Body of pancreas (tissue), 4 donors: ENCODE results near the gene DENND1A. TPM values are rescaled to one million over a fixed set of nuclear protein-coding genes. Genes with fewer than 3 reads are reported as not detected.

Source experiments
- ATAC-seq: fragments of 150-250 bp; one replicate; pipeline ENCODE4 v1.9.1; 2016
- DNase-seq, 4 donors: peaks; one replicate each; pipeline ENCODE4 v3.0.0-alpha.2; 2019
- H3K27ac ChIP-seq, 4 donors: fragments of 200-600 bp; sonication (generic); 1 replicate in 3 of 4; 2 replicates in 1 of 4; pipeline versions ENCODE4 v1.5.1 to v1.6.1; 2016 to 2019; ENCODE audit warnings: mild to moderate bottlenecking in 1 of 4, mixed read lengths in 1 of 4, moderate library complexity in 1 of 4
- H3K27me3 ChIP-seq, 2 donors: fragments of 200-600 bp; sonication (generic); one replicate each; pipeline ENCODE4 v1.6.0; 2016; ENCODE audit warnings: mild to moderate bottlenecking in 1 of 2
- H3K36me3 ChIP-seq, 2 donors: fragments of 200-600 bp; sonication (generic); replicated peaks in 1 of 2; 2 replicates each; pipeline ENCODE4 v1.5.1; 2016; ENCODE audit warnings: low read depth in 2 of 2; ENCODE audit not compliant: insufficient read depth in 1 of 2
- H3K4me1 ChIP-seq: fragments of 200-600 bp; sonication (generic); one replicate; pipeline ENCODE4 v1.6.0; 2016
- H3K4me3 ChIP-seq, 2 donors: fragments of 200-600 bp; sonication (generic); 1 replicate in 1 of 2; 2 replicates in 1 of 2; pipeline ENCODE4 v1.5.1; 2016 to 2019
- H3K9me3 ChIP-seq, 3 donors: fragments of 200-600 bp; sonication (generic); 1 replicate in 2 of 3; 2 replicates in 1 of 3; pipeline ENCODE4 v1.5.1; 2016
- POLR2A ChIP-seq, 3 donors: fragments of 450-650 bp; IDR thresholded peaks; one replicate each; pipeline ENCODE4 v1.6.1; 2016; ENCODE audit warnings: antibody characterized with exemption in 3 of 3, mild to moderate bottlenecking in 2 of 3
- WGBS, 2 donors: methylation state at CpG; one replicate each; pipeline ENCODE4 v1.1.5; 2017; 5-methylcytosine and 5-hydroxymethylcytosine counted together
- intact Hi-C: fragments of 100-400 bp; cut with DNase I; formaldehyde crosslinking; loops from one replicate; pipeline ENCODE4 v1.15.1; 2023
- total RNA-seq, 2 donors: library from RNA; depleted of rRNA; stranded (reverse); fragments of >200 nt; gene quantifications; one replicate each; pipeline ENCODE4 v1.1.0, GENCODE V29; 2016
- TF ChIP-seq, protein P1 (sequence below), 7 experiments: fragments of 450-650 bp in 4 of 7; fragments of 200-600 bp in 3 of 7; sonication (generic) in 3 of 7; IDR thresholded peaks; one replicate each; pipeline ENCODE4 v1.5.1; 2016 to 2019; ENCODE audit warnings: antibody characterized with exemption in 7 of 7

The DENND1A gene
- total RNA-seq, 2 donors from 2014 or later, result 7.6 to 8.6 TPM

DNA sequence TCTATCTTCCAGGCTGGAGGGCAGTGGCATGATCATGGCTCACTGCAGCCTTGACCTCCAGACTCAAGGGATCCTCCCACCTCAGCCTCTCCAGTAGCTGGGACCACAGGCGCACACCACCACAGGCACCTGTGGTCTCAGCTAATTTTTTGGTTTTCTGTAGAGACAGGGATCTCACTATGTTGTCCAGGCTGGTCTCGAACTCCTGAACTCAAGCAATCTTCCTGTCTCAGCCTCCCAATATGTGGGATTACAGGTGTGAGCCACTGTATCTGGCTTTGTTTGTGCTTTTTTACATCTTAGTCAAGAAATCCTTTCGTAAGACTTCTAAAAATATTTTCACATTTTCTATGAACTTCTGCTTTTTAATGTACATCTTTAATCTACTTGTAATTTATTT is 116.9 kb downstream of the DENND1A start:
- H3K36me3 ChIP-seq, result no peaks in the 10 kb centered on the region
- DNase-seq (no peak), ATAC-seq (no peak)
- H3K4me1 ChIP-seq, result no peaks in the 10 kb centered on the region
- no peak overlapping the region for H3K27ac ChIP-seq
- H3K27me3 ChIP-seq, result no peaks in the 10 kb centered on the region
- TF ChIP-seq POLR2A (IDR thresholded peaks at IDR 0.05), result no peak
- TF ChIP-seq, protein P1, sequence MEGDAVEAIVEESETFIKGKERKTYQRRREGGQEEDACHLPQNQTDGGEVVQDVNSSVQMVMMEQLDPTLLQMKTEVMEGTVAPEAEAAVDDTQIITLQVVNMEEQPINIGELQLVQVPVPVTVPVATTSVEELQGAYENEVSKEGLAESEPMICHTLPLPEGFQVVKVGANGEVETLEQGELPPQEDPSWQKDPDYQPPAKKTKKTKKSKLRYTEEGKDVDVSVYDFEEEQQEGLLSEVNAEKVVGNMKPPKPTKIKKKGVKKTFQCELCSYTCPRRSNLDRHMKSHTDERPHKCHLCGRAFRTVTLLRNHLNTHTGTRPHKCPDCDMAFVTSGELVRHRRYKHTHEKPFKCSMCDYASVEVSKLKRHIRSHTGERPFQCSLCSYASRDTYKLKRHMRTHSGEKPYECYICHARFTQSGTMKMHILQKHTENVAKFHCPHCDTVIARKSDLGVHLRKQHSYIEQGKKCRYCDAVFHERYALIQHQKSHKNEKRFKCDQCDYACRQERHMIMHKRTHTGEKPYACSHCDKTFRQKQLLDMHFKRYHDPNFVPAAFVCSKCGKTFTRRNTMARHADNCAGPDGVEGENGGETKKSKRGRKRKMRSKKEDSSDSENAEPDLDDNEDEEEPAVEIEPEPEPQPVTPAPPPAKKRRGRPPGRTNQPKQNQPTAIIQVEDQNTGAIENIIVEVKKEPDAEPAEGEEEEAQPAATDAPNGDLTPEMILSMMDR (IDR thresholded peaks at IDR 0.05), result no peak
- intact Hi-C loops, result no loop called here
- no peaks in the 10 kb centered on the region for H3K9me3 ChIP-seq
- H3K4me3 ChIP-seq, result no peak overlapping the region
- 94 to 95% methylated on average over 3 of the region's 3 CpGs for WGBS, 2 donors

DNA sequence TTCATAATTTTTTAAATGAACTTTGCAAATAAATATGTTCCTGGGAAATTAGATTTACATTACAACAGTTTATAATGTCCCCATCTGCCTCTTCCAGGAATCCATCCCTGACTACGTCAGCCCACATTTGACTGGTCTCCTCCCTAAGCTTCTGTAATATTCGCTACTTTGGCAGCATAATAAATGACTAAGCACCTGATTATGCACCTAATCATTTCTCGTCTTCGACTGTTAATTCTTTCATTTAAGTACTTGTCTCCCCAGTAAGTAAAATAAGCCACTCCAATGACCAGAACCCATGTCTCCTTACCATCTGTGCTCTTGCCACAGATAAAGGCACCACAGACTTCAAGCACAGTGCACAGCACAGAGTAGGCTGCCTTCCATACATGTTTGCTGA is 122.7 kb downstream of the DENND1A start:
- no peak for ATAC-seq
- WGBS, 2 donors, result 96% methylated on average over 4 of the region's 4 CpGs
- no peak for DNase-seq
- no peaks in the 10 kb centered on the region for H3K9me3 ChIP-seq
- H3K4me1 ChIP-seq, result no peaks in the 10 kb centered on the region
- no peaks in the 10 kb centered on the region for H3K36me3 ChIP-seq
- H3K27ac ChIP-seq, result no peak overlapping the region
- no peaks in the 10 kb centered on the region for H3K27me3 ChIP-seq
- intact Hi-C loops, result no loop called here
- no peak overlapping the region for H3K4me3 ChIP-seq
- TF ChIP-seq POLR2A (IDR thresholded peaks at IDR 0.05), result no peak
- TF ChIP-seq, protein P1 (IDR thresholded peaks at IDR 0.05), result no peak

DNA sequence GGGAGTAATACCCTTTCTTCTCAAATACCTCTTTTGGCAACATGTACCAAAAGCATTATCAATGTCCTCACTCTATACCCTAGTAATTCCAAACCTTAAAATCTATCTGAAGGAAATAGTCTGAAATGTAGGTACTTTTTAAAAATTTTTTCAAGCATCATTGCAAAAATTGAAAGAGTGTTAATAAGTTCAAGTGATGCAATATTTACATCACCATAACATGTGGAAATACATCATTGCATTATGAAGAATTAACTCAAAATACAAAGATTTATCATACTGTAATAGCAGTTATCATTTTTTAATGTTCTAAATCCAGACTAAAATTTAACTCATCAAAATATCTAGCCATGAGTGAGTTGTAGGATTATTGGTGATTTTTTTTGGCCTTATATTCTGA is 123.1 kb downstream of the DENND1A start:
- no peaks in the 10 kb centered on the region for H3K36me3 ChIP-seq
- ATAC-seq (no peak), DNase-seq (no peak)
- H3K4me3 ChIP-seq, result no peak overlapping the region
- H3K4me1 ChIP-seq, result no peaks in the 10 kb centered on the region
- H3K9me3 ChIP-seq, result no peaks in the 10 kb centered on the region
- no peak overlapping the region for H3K27ac ChIP-seq
- intact Hi-C loops, result no loop called here
- H3K27me3 ChIP-seq, result no peaks in the 10 kb centered on the region
- no peak for TF ChIP-seq POLR2A (IDR thresholded peaks at IDR 0.05)

DNA sequence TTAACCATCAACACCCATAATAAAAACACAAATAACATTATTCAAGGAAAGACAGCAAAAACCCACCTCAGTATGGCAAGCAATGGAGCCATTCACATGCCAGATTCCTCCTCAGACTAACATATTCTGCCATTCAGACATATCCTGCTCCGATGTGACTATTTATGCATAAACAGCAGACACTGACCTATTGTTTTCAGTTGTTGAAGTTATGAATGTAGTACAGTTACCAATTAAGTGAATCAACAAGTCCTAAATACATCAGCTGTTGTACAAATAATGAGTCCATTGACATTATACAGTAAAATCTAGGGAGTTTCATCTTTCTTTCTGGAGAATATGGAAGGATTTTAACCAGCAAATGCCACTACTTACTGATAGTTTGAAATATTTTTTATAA is 131.7 kb downstream of the DENND1A start:
- H3K4me1 ChIP-seq, result no peaks in the 10 kb centered on the region
- ATAC-seq (no peak), DNase-seq (no peak)
- WGBS, 2 donors, result 70 to 75% methylated on average over 1 of the region's 1 CpG
- intact Hi-C loops, result no loop called here
- TF ChIP-seq, protein P1 (IDR thresholded peaks at IDR 0.05), result no peak
- TF ChIP-seq POLR2A (IDR thresholded peaks at IDR 0.05), result no peak
- no peak overlapping the region for H3K27ac ChIP-seq
- H3K9me3 ChIP-seq, result no peaks in the 10 kb centered on the region
- no peak overlapping the region for H3K4me3 ChIP-seq
- no peaks in the 10 kb centered on the region for H3K27me3 ChIP-seq
- no peaks in the 10 kb centered on the region for H3K36me3 ChIP-seq

DNA sequence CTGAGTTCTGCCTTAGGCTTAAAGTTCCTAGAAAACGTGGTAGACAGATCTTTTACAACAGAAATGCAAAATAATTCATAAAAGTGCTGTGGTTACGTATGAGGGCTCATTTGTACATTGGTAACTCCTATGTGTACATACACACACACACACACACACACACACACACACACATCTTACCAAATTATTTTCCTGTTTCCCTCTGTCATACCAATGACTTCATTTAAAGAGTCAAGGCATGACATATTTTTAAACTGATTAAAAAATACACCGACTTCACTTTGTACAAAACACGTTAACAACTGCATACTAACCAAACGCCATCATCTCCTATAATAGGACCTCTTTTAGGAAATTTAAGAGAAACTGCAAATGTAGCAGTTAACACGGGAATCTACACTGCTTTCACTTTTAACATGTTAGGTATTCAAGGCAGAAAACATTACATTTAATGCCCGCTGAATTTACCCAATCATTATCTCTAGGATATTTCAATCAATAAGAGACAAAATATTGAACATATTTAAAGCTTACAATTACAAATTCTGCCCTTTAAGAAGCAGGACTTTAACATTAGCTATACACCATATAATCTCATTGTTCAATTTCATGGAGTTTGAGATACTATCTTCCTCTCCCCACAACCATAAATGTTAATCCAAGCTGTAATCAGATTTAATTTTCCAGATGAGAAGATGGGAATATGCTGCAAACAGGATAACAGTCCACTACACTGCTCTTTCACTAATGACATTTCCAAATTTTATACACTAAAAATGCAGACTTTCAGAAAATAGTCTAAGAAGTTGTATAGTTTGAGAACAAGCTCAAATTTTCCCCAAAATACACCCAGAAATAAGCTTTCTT is 133.1 kb downstream of the DENND1A start:
- H3K4me3 ChIP-seq, result no peak overlapping the region
- H3K36me3 ChIP-seq, result no peaks in the 10 kb centered on the region
- peaks cover 10% of the 10 kb centered on the region for H3K4me1 ChIP-seq
- TF ChIP-seq, protein P1 (IDR thresholded peaks at IDR 0.05), result no peak
- no peak for DNase-seq
- no peak for ATAC-seq
- H3K27me3 ChIP-seq, result no peaks in the 10 kb centered on the region
- no peak overlapping the region for H3K27ac ChIP-seq
- no peaks in the 10 kb centered on the region for H3K9me3 ChIP-seq
- WGBS, 2 donors, result 74 to 90% methylated on average over 7 of the region's 7 CpGs
- intact Hi-C loops, result no loop called here
